ENCODE data around the gene RAG2.
"Not testable (repeated sequence)": the region's sequence is repeated elsewhere in the genome, so short reads cannot be mapped to it uniquely, and the experiment has no call there.

RAG2 gene

DNA sequence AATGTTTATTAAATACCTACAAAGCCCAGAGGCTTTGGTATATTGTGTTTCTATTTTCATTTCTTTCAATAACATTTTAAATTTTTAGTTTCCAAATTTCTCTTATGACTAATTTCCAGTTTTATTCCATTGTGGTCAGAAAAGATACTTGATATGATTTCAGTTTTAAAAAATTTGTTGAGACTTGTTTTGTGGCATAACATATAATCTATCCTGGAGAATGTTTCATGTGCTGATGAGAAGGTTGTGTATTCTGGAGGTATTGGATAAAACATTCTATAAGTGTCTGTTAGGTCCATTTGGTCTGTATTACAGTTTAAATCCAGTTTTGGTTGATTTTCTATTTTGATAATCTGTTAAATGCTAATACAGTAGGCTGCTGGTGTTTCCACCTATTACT is 40.0 kb downstream of the RAG2 start:
- H3K4me3 ChIP-seq: no peak overlapping the region
- no peaks in the 10 kb centered on the region for H3K9me3 ChIP-seq
- DNase-seq (ENCODE audit: low spot score in 2 of 2): no peak
- H3K36me3 ChIP-seq (replicated peaks): no peaks in the 10 kb centered on the region
- H3K27me3 ChIP-seq (ENCODE audit: low read depth): no peaks in the 10 kb centered on the region; the same call in 1 of the 2 replicates
- no peaks in the 10 kb centered on the region for H3K4me1 ChIP-seq
- in situ Hi-C loops (cut with MboI; ENCODE audit: low sequenced_read_pairs): no loop called here

GRCh38 chr11:36557390-36557789 is 40.6 kb downstream of the RAG2 start:
- H3K4me1 ChIP-seq; DNase-seq (ENCODE audit: low spot score in 2 of 2); H3K4me3 ChIP-seq; H3K27me3 ChIP-seq (ENCODE audit: low read depth); H3K36me3 ChIP-seq (replicated peaks); H3K9me3 ChIP-seq; in situ Hi-C loops (cut with MboI; ENCODE audit: low sequenced_read_pairs): not testable (repeated sequence)

DNA sequence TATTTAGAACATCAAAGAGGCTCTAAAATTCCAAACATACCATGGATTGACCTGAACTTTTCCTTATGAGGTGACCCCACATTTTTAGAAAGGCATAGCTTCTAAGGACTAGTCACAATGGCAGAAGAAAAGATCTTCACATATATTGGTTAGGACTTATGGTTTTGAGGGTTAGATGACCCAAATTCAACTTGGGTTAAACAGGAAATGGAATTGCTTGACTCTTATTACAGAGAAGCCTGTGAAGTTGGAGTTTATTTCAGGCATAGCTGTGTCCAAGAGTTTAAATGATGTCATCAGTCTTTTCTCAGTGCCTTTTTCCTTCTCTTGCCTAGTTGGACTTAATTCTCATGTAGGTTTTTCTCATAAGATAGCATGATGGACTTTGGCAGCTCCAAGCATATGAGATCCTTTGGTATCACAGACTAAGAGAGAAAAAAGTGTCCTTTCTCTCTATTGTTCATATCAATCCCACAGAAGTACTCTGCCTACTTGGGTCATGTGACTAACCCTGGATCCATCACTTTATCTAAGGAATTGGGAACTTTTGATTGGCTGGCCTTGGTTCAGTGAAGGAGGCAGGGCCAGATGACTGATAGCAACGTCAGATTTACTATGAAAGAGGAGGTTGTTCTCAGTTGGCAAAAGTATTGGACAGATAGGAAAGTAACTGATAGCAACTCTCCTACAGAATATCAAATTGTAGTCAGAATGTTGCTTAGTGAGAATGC is 47.5 kb downstream of the RAG2 start:
- H3K27me3 ChIP-seq (ENCODE audit: low read depth): peaks cover 8% of the 10 kb centered on the region
- no peak for DNase-seq (ENCODE audit: low spot score in 2 of 2)
- in situ Hi-C loops (cut with MboI; ENCODE audit: low sequenced_read_pairs): no loop called here
- no peaks in the 10 kb centered on the region for H3K36me3 ChIP-seq (replicated peaks)
- no peaks in the 10 kb centered on the region for H3K9me3 ChIP-seq
- H3K4me3 ChIP-seq: no peak overlapping the region
- no peaks in the 10 kb centered on the region for H3K4me1 ChIP-seq

Measured in HAP-1 (cell line).